Cardiac muscle cell (in vitro differentiated cells and primary cell): ENCODE results near the gene RER1. TPM values are rescaled to one million over a fixed set of nuclear protein-coding genes. Genes with fewer than 3 reads are reported as not detected.
"Not testable (repeated sequence)": the region's sequence is repeated elsewhere in the genome, so short reads cannot be mapped to it uniquely, and the experiment has no call there.

Experiments used
- DNase-seq, 2 donors: peaks; one replicate each; pipeline versions ENCODE4 v3.0.0 to v3.0.0-alpha.2; 2010 to 2017; ENCODE audit warnings: low read depth in 1 of 2, low spot score in 1 of 2
- H3K27ac ChIP-seq: fragments of 200-600 bp; sonication (generic); 2 replicates; pipeline ENCODE4 v1.5.1; 2016
- H3K27me3 ChIP-seq: fragments of 200-600 bp; sonication (generic); 2 replicates; pipeline ENCODE4 v1.6.0; 2016; ENCODE audit warnings: control low read depth
- H3K36me3 ChIP-seq: fragments of 200-600 bp; sonication (generic); 2 replicates; pipeline ENCODE4 v1.5.1; 2016; ENCODE audit warnings: control low read depth
- H3K4me1 ChIP-seq: fragments of 200-600 bp; sonication (generic); 2 replicates; pipeline ENCODE4 v1.8.1; 2017; ENCODE audit warnings: low read depth, mild to moderate bottlenecking, mixed run types
- H3K4me3 ChIP-seq: fragments of 200-600 bp; sonication (generic); 2 replicates; pipeline ENCODE4 v1.5.1; 2016; ENCODE audit warnings: mild to moderate bottlenecking
- H3K9me3 ChIP-seq: fragments of 200-600 bp; sonication (generic); 2 replicates; pipeline ENCODE4 v1.5.1; 2017; ENCODE audit warnings: low read depth, mild to moderate bottlenecking, control low read depth
- CTCF ChIP-seq: IDR thresholded peaks from 2 replicates; pipeline ENCODE4 v1.5.1; 2012; ENCODE audit warnings: low read depth, mild to moderate bottlenecking, low read length
- polyA plus RNA-seq: library from polyadenylated mRNA; unstranded; fragments of >200 nt; fragmentation: Nextera tagmentation; extraction: Ambion mirVana; gene quantifications from 2 replicates; pipeline ENCODE4 v1.2.1, GENCODE V29; 2016
- total RNA-seq: library from RNA; depleted of rRNA; stranded (reverse); fragments of >200 nt; gene quantifications from 2 replicates; pipeline ENCODE4 v1.2.3, GENCODE V29; 2016

RER1 gene
- total and polyA plus RNA-seq, 2 experiments from 2014 or later: 46.5 to 112 TPM

- H3K36me3 ChIP-seq: no peaks in the 10 kb centered on the region
- no peak overlapping the region for H3K4me3 ChIP-seq
- H3K9me3 ChIP-seq: no peaks in the 10 kb centered on the region
- H3K27me3 ChIP-seq: peaks cover 51% of the 10 kb centered on the region
- H3K27ac ChIP-seq: no peak overlapping the region
- DNase-seq: no peak
- no peaks in the 10 kb centered on the region for H3K4me1 ChIP-seq
- TF ChIP-seq CTCF: no peak
These were observed 46.0 kb downstream of the RER1 start for GRCh38 chr1:2437617-2438016.

- peaks cover 51% of the 10 kb centered on the region for H3K27me3 ChIP-seq
- no peaks in the 10 kb centered on the region for H3K4me1 ChIP-seq
These were observed 46.4 kb downstream of the RER1 start for GRCh38 chr1:2438038-2438437.

GRCh38 chr1:2438641-2439040 is 47.0 kb downstream of the RER1 start:
- H3K27me3 ChIP-seq: peaks cover 51% of the 10 kb centered on the region
- TF ChIP-seq CTCF: no peak
- DNase-seq: no peak

More at GRCh38 chr1:2438038-2438437, 46.4 kb downstream of the RER1 start:
- Histone ChIP-seq H3K27ac (no peak overlapping the region), H3K4me3 (no peak overlapping the region), H3K9me3 (no peaks in the 10 kb centered on the region), H3K36me3 (no peaks in the 10 kb centered on the region)
- DNase-seq: no peak
- no peak for TF ChIP-seq CTCF

GRCh38 chr1:2439369-2439768 is 47.7 kb downstream of the RER1 start:
- Histone ChIP-seq H3K4me3 (no peak overlapping the region), H3K9me3 (no peaks in the 10 kb centered on the region), H3K4me1 (no peaks in the 10 kb centered on the region), H3K36me3 (no peaks in the 10 kb centered on the region), H3K27me3 (peaks cover 52% of the 10 kb centered on the region), H3K27ac (no peak overlapping the region)
- no peak for DNase-seq
- no peak for TF ChIP-seq CTCF

More at GRCh38 chr1:2438641-2439040, 47.0 kb downstream of the RER1 start:
- H3K4me1 ChIP-seq: no peaks in the 10 kb centered on the region
- no peaks in the 10 kb centered on the region for H3K36me3 ChIP-seq
- no peak overlapping the region for H3K27ac ChIP-seq
- H3K4me3 ChIP-seq: no peak overlapping the region
- no peaks in the 10 kb centered on the region for H3K9me3 ChIP-seq

GRCh38 chr1:2440346-2440745 is 48.7 kb downstream of the RER1 start:
- DNase-seq, H3K4me1 ChIP-seq, H3K36me3 ChIP-seq, H3K27ac ChIP-seq, H3K9me3 ChIP-seq, H3K4me3 ChIP-seq: not testable (repeated sequence)
- H3K27me3 ChIP-seq: peaks cover 53% of the 10 kb centered on the region

GRCh38 chr1:2441746-2442145 is 50.1 kb downstream of the RER1 start:
- peaks cover 54% of the 10 kb centered on the region for H3K27me3 ChIP-seq
- H3K27ac ChIP-seq: no peak overlapping the region
- no peak for DNase-seq
- H3K4me1 ChIP-seq: no peaks in the 10 kb centered on the region
- H3K4me3 ChIP-seq: no peak overlapping the region
- no peak for TF ChIP-seq CTCF
- H3K9me3 ChIP-seq: no peaks in the 10 kb centered on the region
- H3K36me3 ChIP-seq: no peaks in the 10 kb centered on the region
